ENCODE data around the gene GPC6. TPM values are rescaled to one million over a fixed set of nuclear protein-coding genes. Genes with fewer than 3 reads are reported as not detected.

Gene GPC6
- polyA plus RNA-seq, 1 donor: 66.0 TPM

DNA sequence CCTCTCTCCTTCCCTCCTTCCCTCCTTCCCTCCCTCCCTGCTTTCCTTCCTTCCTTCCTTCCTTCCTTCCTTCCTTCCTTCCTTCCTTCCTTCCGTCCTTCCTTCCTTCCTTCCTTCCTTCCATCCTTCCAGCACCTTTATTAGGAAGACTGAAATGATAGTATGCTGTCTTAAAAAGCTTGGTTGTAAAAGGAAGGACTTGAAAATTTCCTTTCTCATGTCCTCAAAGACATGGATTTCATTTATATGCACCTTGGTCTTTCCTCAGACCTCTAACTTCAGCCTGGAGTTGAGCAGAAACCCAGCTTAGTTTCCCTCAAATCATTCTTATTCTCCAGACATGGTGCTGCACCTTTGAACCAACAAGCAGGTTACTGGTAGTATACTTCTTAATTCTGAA, 141.7 kb downstream of the GPC6 start:
- DNase-seq: no peak

DNA sequence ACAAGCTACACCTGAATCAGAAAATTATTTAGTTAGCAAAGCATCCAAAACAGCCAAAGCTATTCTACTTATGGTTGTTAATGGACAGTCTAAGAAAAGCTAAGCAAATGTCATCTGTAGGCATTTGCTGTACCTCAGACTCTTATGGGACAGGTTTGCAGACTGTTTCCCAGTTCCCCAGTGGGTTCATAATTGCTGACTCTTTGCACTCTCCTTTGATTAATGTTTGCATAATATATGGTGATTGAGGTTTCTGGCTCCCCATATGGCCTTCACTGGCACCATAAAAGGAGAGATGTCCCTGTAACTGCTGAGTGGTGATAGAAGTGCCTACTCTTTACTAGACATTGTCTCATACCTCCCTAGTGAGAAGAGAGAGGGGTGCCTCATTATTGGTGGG, 142.1 kb downstream of the GPC6 start:
- no peak for DNase-seq

DNA sequence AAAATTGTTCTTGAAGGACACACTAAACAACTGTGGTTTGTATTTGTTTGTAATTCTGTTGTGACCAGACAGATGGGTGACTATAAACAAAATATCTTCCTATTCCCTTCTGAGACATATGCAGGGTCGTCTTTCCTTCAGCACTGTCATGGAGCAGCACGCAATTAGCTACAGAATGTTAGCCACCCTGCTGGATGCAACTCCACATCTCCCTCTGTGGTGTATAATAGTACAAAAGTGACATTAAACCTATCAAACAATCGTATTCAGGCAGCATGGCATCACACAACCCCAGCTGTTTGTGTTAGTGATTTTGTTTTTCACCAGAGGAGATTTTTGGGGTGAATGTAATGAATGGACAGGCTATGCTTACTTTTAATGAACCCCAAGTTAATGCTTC, 146.2 kb downstream of the GPC6 start:
- DNase-seq: no peak

DNA sequence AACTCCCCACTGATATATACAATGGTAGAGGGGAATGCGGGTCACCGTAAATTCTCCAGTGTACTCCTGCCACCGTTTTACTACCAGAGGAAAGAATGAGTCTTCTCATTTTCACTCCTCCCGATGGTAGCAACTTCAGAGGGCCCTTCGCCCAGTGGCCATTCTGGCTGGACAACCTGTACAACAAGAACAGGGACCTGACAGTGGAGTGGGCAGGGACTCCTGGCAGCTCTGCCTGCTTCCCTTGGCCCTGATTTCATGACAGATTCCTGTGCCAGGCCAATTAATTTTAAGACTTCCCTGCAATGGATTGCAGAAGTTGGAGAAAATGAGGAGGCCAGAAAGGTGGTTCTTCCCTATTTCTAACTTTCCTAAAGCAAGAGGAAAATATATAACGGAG, 148.9 kb downstream of the GPC6 start:
- no peak for DNase-seq

DNA sequence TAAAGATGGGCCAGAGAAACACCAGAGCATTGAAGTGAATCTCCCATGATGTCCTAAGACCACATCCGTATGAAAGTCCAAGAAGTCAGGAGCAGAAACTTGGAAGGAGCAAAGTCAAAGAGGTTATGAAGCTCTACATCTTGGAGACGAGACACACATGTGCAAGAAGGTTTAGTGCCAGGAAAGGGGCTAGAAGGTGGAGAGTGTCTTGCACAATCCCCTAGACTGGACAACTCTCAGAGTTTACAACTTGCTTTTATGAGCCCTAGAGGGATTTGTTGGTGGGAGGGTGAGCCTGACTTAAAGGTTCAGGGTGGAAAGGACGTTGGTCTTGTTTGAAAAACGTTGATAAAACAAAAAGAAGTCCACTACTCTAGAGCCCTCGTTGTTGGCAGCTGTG, 150.6 kb downstream of the GPC6 start:
- DNase-seq: no peak

DNA sequence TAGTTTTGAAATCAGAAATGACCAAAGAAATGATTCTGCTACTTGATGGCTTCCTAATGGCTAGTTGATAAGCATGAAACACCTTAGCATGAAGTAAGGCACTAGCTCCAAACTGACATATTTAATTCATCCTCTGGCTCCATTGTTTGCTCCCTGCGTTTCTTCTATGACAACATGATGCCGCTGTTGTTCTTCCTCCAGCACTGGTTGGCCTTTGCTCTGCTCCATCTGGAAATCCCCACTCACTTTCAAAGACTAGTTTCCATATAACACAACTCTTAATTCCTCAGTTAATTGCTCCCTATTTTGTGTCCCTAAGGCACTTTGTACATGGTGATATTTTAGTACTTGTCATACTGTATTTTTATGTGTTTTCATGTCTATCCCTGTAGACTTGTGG, 151.6 kb downstream of the GPC6 start:
- no peak for DNase-seq

DNA sequence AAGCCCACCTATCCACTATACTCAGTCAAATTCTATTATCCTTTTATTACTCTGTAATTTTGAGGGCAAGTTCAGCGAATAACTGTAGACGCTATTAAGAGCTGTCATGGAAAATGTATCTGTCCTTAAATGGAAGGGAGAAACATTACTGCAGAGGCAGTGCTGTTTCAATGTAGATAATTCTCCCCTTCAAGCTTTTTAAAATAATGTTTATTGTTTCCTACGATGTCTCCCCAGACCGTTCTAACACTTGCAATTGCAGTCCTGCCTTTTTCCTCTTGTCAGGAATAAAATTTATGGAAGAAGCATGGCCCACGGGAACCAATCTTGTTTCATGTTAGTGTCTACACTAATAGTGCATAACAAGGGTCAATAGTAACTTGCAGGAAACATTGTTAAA, 159.5 kb downstream of the GPC6 start:
- DNase-seq: no peak

DNA sequence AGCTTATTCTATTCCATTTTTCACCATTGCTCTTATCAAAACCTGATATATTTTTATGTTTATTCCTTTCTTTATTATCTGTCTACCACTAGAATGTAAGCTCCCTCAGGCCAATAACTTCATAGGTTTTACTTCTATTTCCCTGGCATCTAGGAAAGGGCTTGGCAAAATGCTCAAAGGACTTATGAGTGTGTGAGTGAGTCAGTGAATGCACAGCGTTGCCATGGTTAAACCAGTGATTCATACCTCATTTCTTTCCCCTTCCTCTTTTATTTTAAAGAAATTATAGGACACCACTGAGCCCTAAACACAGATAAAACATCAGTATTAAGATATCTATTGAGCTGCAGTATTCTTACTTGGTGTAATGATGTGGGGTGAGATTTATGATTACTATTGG, 162.1 kb downstream of the GPC6 start:
- DNase-seq: no peak

DNA sequence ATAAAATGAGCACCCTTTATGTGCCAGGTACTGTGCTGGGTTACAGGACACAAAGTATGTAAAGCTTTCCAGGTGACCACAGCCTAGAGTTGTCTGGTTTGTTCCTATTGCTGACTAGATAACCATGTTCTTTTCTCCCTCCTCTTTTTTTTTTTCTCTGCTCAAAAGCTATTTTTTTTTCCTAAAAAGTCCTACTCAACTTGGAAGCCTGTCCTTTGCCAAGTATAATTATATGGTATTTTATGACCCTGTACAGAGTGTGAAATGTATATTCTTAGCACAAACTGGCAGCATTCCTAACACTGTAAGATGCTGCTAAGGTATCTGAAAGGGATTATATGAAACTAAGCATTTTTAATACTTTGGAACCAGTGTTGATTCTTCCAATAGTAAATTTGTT, 171.0 kb downstream of the GPC6 start:
- no peak for DNase-seq

DNA sequence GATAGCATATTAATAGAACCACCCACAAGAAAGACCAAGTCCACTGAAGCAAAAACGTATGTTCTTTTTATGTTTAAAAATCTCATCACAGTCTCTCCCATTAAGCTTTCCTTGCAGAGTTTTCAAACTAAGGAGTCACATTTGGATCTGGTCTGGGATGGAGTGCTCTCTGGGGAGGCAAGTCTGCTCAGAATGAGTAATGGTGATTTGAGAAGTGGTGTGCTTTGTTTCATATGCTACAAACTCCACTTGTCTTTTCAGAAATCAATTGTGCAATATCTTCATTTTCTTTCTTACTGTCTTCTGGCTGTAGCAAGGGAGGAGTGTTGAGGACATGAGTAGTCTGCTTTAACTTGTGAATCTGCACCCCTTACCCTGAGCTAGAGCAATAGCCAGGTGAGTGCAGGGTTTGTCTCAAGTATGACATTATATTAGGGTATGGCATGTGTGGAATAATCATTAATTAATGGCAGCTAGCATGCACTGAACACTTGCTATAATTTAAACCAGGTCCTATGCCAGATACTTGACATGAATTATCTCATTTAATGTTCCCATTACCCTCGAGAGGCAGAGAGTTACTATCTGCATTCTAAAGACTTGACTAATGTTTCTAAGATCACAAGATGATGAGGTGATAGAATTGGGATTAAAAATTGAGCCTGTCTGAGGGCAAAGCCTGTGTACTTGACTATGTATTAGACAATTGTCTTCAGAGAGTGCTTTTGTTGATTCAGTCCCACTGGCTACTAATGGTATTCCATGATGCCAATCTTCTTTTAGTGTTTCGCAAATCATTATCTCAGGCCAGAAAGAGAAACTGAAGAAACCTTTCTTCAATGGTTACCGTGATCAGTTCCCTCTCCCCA, 171.8 kb downstream of the GPC6 start:
- no peak for DNase-seq

DNA sequence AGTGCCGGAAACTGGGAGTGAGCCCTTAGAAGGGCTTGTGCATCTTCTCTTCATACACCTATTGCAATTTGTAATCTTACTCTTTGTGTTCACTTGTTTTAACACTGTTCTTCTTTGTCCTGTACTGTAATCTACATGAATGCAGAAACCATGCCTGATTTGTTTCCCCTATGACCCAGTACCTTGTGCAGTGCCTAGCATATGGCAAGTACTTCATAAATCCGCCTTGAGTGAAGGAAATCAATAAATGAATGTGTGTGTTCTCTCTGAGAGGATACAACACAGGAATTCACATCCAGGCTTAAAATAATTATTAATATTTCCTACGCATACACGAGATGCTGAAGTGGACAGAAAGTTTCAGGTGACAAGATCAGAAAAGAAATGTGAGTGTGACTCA, 172.6 kb downstream of the GPC6 start:
- no peak for DNase-seq

DNA sequence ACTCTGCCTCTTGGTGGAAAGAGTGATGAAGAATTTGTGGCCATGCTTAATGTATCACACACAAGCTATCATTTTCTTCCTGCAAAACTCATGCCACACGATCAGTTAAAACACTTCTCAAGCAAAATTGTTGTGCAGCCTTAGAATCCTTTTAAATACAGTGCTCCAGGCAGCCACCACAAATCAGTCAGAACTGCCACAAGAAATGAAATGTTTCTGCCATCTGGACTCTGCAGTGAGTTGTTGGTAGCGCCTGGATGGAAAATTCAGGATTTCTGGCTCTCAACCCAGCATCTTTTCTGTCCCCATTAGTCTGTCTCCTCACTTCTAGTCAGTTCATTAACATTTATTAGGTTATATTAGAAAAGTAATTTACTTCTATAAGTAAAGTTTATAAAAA, 179.5 kb downstream of the GPC6 start:
- DNase-seq: no peak

DNA sequence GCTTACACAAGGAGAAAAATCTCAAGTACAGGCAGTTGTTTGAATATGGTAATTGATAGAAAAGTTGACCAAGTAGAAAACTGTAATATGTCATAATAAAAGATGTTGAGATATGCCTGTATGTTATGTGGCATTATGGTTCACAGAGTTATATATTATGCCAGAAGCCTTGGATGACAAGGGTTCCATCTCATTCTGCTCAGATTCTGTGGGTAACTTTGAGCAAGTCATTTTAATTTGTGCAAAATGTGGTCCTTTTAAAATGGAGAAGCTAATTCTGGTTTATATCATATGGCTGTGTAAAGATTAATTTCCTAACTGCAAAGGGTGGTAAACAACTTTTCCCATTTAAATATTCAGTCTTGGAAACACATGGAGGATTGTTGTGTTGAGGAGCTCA, 180.9 kb downstream of the GPC6 start:
- no peak for DNase-seq

DNA sequence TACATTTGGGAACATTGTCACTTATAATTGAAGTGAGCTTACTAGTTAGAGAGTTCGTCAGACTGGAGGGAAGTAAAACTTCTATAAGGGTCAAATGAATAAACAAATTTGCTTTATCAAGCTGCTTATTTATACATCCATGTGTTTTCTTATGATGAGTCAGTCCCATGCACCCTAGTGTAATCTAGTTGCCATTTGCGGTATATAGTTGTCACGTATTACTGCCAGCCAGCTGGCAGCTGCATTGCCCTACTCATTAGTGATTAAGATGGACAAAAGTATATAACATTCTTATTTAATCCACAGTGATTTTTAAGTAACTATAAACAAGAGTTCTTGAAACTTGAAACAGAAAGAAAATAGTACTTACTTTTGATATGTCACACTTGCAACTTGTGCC, 182.4 kb downstream of the GPC6 start:
- DNase-seq: no peak

DNA sequence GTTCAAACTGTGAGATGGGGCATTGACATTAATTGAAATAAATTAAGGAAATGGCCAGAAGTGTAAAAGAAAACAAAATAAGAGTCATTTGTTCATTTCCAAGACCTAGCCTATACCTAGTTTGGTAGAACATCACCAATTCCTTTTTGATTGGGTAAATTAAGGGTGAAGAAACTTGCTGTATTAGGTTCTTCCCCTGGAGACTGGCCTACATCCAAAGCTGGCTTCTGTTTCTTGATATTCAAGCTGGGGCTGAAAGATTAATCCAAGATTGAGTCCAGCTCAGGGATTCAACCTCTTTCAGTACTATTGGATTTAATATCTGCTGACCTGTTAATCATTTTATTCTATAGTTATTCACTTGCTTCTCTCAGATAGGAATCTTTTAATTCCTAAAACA, 183.2 kb downstream of the GPC6 start:
- no peak for DNase-seq

DNA sequence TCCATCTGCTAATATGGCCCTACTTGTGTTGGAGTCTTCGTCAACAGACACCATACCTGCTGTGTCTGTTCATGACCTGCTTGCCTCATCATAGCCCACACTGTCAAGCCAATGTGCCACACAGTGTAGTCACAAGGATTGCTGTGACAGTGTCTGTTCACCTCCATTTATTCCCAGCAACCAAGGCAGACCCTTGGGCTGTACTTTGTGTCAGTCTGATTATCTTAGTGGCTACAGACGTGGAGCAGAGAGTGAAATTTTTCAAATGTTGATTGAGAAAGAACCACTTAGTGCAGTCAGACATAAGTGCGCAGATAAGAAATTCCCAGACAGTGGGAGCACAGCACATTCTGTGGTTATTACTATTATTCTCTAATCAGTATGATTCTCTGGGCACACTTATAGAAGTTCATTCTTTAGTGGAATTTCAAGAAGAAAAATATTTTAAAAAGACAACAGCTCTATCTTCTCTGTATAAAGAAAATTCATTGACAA, 184.6 kb downstream of the GPC6 start:
- no peak for DNase-seq

DNA sequence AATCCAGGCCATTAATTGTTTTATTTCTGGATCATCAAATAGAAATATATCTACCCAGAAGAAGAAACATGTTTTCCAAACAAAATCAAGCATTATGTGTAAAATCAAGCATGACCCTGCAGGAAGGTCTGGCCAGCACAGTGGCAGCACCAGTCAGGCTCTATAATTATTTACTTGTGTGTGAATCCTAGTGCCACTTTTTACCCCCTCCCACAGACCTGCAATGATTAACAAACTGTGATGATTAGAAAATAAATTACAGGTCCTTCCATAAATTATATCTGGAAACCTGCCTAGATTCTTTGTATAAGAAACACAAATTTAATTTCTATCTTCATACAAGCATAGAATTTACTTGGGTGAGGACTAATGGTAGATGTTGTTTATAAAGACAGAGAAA, 186.1 kb downstream of the GPC6 start:
- DNase-seq: no peak

DNA sequence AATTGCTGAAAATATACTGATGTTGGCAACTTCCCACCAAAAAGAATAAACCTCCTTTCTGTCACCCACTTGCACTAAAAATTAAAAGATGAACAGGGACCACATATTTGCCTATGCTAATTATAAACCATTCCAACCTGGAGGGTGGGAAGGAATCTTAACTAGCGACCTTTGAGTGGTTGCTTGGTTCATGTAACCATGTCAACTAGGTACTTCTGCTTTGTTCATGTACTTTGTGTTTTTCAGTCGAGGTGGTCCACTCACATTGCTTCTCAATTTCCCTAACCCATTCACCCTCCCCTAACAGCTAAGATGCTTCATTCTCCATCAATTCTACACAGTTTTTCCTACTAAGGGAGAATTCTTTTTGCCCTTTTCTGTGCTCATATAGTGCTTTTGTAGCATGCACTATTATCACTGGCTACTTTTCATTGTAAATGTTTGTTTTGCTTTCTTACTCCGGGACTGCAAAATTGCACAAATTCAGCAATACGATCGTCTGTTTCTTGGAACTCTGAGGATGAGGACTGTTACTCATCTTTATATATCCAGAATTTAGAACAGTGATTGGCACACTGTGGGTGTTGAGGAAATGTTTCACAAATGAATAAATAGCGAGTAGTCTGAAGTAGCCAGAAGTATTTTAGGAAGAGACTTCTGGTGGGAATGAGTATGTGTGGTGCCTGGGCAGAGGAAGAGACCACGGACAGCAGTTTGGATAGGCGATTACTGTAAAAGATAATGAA, 187.5 kb downstream of the GPC6 start:
- no peak for DNase-seq

DNA sequence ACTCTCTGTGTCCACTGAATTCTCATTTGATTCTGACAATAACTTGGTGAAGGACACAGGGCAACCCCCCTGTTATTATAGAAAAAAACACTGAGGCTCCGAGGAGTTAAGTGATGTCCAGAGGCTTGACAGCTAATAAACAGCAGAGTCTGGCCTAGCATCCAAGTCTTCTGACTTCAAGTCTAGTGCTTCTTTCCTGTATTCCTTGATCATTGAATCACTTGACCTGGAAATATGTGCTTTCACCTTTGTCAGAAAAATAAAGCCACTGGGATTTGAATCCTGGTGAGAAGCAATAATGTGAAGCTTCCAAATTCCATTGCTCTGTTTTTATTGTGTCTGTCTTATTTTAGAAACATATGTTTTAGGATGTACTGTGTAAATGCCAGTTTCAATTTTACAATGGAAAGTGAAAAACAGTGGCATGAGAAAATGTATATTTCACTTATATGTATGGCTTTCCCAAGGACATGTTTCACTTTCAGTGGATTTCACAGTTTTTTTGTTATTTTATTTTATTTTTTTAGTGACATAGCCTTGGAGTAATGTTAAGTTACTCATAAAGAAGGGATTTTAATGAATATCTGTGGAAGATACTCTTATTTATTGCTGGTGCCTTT, 190.2 kb downstream of the GPC6 start:
- DNase-seq: no peak

DNA sequence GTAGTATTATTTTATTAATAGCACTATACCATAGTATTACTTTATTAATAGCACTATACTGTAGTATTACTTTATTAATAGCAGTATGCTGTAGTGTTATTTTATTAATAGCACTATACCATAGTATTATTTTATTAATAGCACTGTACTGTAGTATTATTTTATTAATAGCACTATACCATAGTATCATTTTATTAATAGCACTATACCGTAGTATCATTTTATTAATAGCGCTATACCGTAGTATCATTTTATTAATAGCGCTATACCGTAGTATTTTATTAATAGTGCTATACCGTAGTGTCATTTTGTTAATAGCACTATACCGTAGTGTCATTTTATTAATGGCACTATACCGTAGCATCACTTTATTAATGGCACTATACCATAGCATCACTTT, 191.8 kb downstream of the GPC6 start:
- no peak for DNase-seq

DNA sequence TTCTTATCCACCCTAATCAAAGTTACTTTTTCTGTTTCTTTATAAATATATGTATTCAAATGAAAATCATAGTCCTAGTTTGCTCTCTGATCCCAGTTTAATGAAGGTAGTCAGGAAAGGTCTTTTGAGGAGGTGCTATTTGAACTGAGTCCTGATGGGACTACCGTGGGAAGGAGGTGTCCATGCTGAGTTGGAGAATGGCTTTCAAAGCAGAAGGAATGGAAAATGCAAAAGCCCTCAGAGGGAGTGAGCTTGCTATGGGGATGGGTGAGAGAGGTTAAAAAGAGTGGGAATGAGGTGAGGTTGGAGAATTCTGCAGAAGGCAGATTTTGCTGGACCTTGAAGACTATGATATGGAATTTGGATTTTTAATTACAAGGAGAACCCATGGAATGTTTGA, 193.6 kb downstream of the GPC6 start:
- no peak for DNase-seq

DNA sequence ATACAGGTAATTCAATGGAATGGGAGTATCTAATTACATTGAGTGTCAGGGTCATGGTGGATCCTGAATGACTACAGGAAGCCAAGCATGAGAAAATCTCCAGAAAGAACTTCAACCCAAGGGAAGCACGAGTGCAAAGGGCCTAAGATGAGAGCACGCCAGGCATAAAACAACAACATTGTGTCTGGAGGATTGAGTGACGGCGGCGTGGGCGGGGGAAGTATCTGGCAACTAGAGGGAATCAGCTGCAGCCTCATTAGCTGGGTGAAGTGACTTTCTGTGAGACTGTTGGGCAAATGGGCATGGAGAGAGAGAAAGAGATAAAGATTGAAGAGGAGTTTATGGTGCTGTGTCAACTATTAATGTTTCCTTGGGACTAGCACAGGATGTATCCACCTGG, 194.3 kb downstream of the GPC6 start:
- no peak for DNase-seq

DNA sequence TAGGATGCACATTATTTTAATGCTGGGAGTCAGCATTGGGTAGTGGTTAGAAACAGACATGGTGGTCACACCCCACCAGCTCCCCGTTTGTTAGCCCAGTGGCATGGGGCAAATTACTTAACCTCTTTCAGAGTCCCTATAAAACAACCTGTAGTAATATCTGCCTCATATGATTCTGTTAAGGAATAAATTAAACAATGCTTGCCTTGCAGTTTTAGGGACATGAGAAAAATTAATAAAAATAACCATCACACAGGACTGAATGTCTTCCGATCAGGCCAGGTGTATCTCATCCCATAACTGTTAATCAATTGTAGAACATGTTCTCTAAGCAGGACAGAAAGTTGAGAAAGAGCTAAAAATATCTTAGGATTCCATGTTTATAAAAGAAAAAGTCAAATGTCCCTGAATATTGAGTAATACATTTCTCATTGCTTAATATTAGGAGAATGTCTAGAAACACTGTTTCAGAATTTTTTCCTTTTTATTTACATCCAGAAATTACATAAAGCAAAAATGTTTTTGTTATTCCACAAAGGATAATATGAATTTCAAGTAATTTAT, 196.5 kb downstream of the GPC6 start:
- no peak for DNase-seq

Data from left kidney (tissue), 2 donors.